ENCODE results near the gene MRM2.

DNA sequence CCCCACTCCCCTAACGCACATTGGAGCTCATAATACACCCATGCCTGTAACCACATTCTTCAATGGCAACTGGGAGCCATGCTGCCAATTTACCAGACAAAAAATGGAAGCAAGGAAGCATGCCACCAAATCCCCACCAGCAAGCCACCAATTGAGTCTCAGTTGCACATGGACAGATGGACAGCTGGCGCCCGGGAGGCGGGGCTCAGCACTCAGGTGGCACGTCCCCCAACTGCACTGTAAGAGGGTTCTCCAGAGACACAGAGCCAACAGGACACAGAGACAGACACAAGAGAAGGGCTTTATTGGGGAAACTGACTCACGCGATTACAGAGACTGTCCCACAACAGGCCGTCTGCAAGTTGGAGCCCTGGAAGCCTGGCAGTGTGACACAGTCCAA is 11.8 kb downstream of the MRM2 start:
- TF ChIP-seq, protein P1, sequence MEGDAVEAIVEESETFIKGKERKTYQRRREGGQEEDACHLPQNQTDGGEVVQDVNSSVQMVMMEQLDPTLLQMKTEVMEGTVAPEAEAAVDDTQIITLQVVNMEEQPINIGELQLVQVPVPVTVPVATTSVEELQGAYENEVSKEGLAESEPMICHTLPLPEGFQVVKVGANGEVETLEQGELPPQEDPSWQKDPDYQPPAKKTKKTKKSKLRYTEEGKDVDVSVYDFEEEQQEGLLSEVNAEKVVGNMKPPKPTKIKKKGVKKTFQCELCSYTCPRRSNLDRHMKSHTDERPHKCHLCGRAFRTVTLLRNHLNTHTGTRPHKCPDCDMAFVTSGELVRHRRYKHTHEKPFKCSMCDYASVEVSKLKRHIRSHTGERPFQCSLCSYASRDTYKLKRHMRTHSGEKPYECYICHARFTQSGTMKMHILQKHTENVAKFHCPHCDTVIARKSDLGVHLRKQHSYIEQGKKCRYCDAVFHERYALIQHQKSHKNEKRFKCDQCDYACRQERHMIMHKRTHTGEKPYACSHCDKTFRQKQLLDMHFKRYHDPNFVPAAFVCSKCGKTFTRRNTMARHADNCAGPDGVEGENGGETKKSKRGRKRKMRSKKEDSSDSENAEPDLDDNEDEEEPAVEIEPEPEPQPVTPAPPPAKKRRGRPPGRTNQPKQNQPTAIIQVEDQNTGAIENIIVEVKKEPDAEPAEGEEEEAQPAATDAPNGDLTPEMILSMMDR (IDR thresholded peaks at IDR 0.05) = no peak
- TF ChIP-seq POLR2A (IDR thresholded peaks at IDR 0.05) = no peak
- TF ChIP-seq EP300 (IDR thresholded peaks at IDR 0.05) = no peak

Measured in tibial nerve (tissue), 4 donors.